Middle frontal gyrus (tissue), 1 donor: ENCODE results near the gene HORMAD2.
"Not testable (repeated sequence)": the region's sequence is repeated elsewhere in the genome, so short reads cannot be mapped to it uniquely, and the experiment has no call there.

Experiments
- DNase-seq: peaks from one replicate; pipeline ENCODE4 v3.0.0-alpha.2; 2015; ENCODE audit warnings: low spot score; ENCODE audit errors: extremely low spot score

Gene HORMAD2

GRCh38 chr22:30208631-30209603 is 128.7 kb downstream of the HORMAD2 start:
- no peak for DNase-seq

GRCh38 chr22:30209642-30210041 is 129.4 kb downstream of the HORMAD2 start:
- no peak for DNase-seq

- no peak for DNase-seq
These were observed 130.1 kb downstream of the HORMAD2 start for GRCh38 chr22:30210235-30210909.

DNA sequence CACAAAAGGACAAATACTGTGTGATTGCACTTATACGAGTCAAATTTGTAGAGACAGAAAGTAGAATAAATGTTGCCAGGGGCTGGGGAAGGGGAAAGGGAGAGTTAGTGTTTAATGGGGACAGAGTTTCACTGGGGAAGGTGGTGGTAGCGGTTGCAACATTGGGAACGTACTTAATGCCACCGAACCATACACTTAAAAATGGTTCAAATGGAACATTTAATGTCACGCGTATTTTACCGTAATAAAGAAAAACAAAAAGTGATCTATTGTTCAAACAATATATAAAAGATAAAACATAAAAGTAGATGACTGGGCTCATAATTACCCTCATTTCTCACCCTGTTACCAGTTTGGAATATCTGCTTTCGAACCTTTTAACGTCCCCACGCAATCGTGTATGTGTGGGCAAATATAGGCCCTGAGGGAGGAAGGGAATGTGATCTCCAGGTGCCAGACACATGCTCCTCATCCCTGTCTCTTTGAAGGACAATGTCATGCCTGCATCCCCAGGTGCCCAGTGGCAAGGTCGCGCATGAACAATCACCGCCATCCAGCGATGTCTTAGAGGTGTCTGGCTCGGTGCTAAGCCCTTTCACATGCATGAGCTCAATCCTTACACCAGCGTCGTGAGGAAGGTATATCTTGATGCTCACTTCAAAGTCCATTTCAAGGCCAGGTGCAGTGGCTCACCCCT is 131.0 kb downstream of the HORMAD2 start:
- DNase-seq = no peak

GRCh38 chr22:30212363-30212995 is 132.2 kb downstream of the HORMAD2 start:
- DNase-seq = no peak

- DNase-seq = no peak
These were observed 132.8 kb downstream of the HORMAD2 start for GRCh38 chr22:30212996-30213441.

- no peak for DNase-seq
These were observed 134.6 kb downstream of the HORMAD2 start for GRCh38 chr22:30214703-30215407.

DNA sequence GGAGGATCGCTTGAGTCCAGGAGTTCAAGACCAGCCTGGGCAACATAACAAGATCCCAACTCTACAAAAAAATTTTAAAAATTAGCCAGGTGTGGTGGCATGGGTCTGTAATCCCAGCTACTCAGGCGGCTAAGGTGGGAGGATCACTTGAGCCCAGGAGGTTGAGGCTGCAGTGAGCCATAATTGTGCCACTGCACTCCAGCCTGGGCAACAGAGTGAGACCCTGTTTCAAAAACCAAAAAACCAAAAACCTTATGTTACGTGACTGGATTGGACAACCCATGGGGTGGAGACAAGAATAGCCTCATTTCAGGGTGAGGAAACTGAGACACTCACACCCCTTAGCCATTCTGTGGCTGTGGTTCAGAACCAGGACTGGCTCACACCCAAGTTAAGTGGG is 136.0 kb downstream of the HORMAD2 start:
- not testable (repeated sequence) for DNase-seq

- DNase-seq = no peak
These were observed 136.4 kb downstream of the HORMAD2 start for GRCh38 chr22:30216710-30217109.

GRCh38 chr22:30217698-30218560 is 137.7 kb downstream of the HORMAD2 start:
- no peak for DNase-seq

- no peak for DNase-seq
These were observed 138.9 kb downstream of the HORMAD2 start for GRCh38 chr22:30219049-30219654.

DNA sequence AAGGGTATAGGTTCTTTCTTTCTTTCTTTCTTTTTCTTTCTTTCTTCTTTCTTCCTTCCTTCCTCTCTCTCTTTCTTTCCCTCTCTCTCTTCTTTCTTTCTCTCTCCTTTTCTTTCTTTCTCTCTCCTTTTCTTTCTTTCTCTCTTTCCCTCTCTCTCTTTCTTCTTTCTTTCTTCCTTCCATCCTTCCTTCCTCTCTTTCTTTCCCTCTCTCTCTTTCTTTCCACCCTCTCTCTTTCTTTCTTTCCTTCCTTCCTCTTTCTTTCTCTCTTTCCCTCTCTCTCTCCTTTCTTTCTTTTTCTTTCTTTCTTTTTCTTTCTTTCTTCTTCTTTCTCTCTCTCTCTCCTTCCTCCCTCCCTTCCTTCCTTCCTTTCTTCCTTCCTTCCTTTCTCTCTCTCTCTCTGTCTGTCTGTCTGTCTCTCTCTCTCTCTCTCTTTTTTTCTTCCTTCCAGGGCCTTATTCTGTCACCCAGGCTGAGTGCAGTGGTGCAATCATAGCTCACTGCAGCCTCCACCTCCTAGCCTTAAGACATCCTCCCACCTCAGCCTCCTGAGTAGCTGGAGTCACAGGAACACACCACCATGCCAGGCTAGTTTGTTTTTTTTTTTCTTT is 139.5 kb downstream of the HORMAD2 start:
- DNase-seq = no peak

GRCh38 chr22:30220338-30221012 is 140.2 kb downstream of the HORMAD2 start:
- no peak for DNase-seq

GRCh38 chr22:30221121-30221992 is 141.1 kb downstream of the HORMAD2 start:
- no peak for DNase-seq

DNA sequence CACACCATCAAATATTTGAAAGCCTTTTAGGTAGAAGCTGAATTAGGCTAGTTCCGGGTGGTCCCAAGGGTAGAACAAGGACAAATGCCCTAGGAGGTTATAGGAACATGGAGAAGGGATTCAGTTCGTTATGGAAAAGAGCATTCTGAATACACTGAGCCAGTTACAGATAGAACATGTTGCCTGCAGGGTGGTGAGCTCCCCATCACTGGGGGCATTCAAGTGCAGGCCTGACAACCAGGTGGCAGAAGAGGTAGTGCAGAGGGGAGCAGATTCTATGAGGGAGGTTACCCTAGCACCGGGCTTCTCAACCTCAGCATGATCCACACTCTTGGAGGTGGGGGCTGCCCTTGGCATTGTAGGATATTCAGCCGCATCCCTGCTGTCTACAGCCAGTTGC is 142.1 kb downstream of the HORMAD2 start:
- DNase-seq = no peak

GRCh38 chr22:30223303-30223702 is 143.0 kb downstream of the HORMAD2 start:
- DNase-seq = no peak

- no peak for DNase-seq
These were observed 144.0 kb downstream of the HORMAD2 start for GRCh38 chr22:30224161-30224857.
